Mesothelial cell of epicardium (in vitro differentiated cells): ENCODE measurements around the gene OR10H2. TPM values are rescaled to one million over a fixed set of nuclear protein-coding genes. Genes with fewer than 3 reads are reported as not detected.

Source experiments
- DNase-seq, 2 experiments: peaks; one replicate each; pipeline ENCODE4 v3.0.0; 2021; ENCODE audit warnings: low spot score in 2 of 2; ENCODE audit not compliant: unreplicated experiment in 2 of 2
- H3K27ac Mint-ChIP-seq: 2 replicates; pipeline ENCODE4 v1.8.0; 2021; ENCODE audit warnings: mixed read lengths
- H3K27me3 Mint-ChIP-seq: 2 replicates; pipeline ENCODE4 v1.8.0; 2021; ENCODE audit warnings: low read depth, mixed read lengths
- H3K36me3 Mint-ChIP-seq: 2 replicates; pipeline ENCODE4 v1.8.0; 2021; ENCODE audit warnings: mixed read lengths
- H3K4me1 Mint-ChIP-seq: 2 replicates; pipeline ENCODE4 v1.8.0; 2021; ENCODE audit warnings: mixed read lengths
- H3K4me3 Mint-ChIP-seq: 2 replicates; pipeline ENCODE4 v1.8.0; 2021; ENCODE audit warnings: mild to moderate bottlenecking, moderate library complexity, mixed read lengths
- H3K9me3 Mint-ChIP-seq: 2 replicates; pipeline ENCODE4 v1.8.0; 2021; ENCODE audit warnings: mixed read lengths
- total RNA-seq: library from RNA; stranded (reverse); gene quantifications from 3 replicates; pipeline ENCODE4 v1.2.1, GENCODE V29; 2021
- TF ChIP-seq, protein P1 (sequence below): fragments of 200-600 bp; sonication (generic); IDR thresholded peaks from one replicate; pipeline ENCODE4 v1.5.0; 2021; ENCODE audit warnings: antibody characterized with exemption; ENCODE audit not compliant: unreplicated experiment

Gene OR10H2
- total RNA-seq, 1 donor from 2014 or later: not detected

- Mint-ChIP-seq H3K27ac (no peak overlapping the region), H3K4me3 (no peak overlapping the region), H3K27me3 (no peaks in the 10 kb centered on the region), H3K4me1 (no peaks in the 10 kb centered on the region), H3K36me3 (no peaks in the 10 kb centered on the region), H3K9me3 (peaks cover 48% of the 10 kb centered on the region)
- no peak for DNase-seq
- TF ChIP-seq, protein P1, sequence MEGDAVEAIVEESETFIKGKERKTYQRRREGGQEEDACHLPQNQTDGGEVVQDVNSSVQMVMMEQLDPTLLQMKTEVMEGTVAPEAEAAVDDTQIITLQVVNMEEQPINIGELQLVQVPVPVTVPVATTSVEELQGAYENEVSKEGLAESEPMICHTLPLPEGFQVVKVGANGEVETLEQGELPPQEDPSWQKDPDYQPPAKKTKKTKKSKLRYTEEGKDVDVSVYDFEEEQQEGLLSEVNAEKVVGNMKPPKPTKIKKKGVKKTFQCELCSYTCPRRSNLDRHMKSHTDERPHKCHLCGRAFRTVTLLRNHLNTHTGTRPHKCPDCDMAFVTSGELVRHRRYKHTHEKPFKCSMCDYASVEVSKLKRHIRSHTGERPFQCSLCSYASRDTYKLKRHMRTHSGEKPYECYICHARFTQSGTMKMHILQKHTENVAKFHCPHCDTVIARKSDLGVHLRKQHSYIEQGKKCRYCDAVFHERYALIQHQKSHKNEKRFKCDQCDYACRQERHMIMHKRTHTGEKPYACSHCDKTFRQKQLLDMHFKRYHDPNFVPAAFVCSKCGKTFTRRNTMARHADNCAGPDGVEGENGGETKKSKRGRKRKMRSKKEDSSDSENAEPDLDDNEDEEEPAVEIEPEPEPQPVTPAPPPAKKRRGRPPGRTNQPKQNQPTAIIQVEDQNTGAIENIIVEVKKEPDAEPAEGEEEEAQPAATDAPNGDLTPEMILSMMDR: no peak
These were observed 31.1 kb upstream of the OR10H2 start for GRCh38 chr19:15696654-15697194.

GRCh38 chr19:15701757-15702533 lies 25.9 kb upstream of the OR10H2 start:
- TF ChIP-seq, protein P1: no peak
- no peaks in the 10 kb centered on the region for H3K4me1 Mint-ChIP-seq
- H3K27ac Mint-ChIP-seq: no peak overlapping the region
- H3K27me3 Mint-ChIP-seq: no peaks in the 10 kb centered on the region
- peaks cover 55% of the 10 kb centered on the region for H3K9me3 Mint-ChIP-seq
- no peak for DNase-seq
- no peak overlapping the region for H3K4me3 Mint-ChIP-seq
- no peaks in the 10 kb centered on the region for H3K36me3 Mint-ChIP-seq

- Mint-ChIP-seq H3K36me3 (no peaks in the 10 kb centered on the region), H3K4me3 (no peak overlapping the region), H3K4me1 (no peaks in the 10 kb centered on the region), H3K27me3 (no peaks in the 10 kb centered on the region), H3K9me3 (peaks cover 51% of the 10 kb centered on the region), H3K27ac (no peak overlapping the region)
- TF ChIP-seq, protein P1: no peak
- no peak for DNase-seq
These were observed 25.3 kb upstream of the OR10H2 start for GRCh38 chr19:15702534-15702930.

- H3K27ac Mint-ChIP-seq: no peak overlapping the region
- no peak overlapping the region for H3K4me3 Mint-ChIP-seq
- DNase-seq: no peak
- H3K36me3 Mint-ChIP-seq: no peaks in the 10 kb centered on the region
- no peaks in the 10 kb centered on the region for H3K27me3 Mint-ChIP-seq
- H3K9me3 Mint-ChIP-seq: peaks cover 73% of the 10 kb centered on the region
- no peaks in the 10 kb centered on the region for H3K4me1 Mint-ChIP-seq
- TF ChIP-seq, protein P1: no peak
These were observed 13.2 kb upstream of the OR10H2 start for GRCh38 chr19:15714638-15715037.

- DNase-seq: no peak
- H3K27me3 Mint-ChIP-seq: no peaks in the 10 kb centered on the region
- H3K36me3 Mint-ChIP-seq: no peaks in the 10 kb centered on the region
- H3K9me3 Mint-ChIP-seq: peaks cover 72% of the 10 kb centered on the region
- no peak overlapping the region for H3K4me3 Mint-ChIP-seq
- no peaks in the 10 kb centered on the region for H3K4me1 Mint-ChIP-seq
- TF ChIP-seq, protein P1: no peak
- no peak overlapping the region for H3K27ac Mint-ChIP-seq
These were observed 12.2 kb upstream of the OR10H2 start for GRCh38 chr19:15715642-15716041.
